ENCODE results near the gene ATG2A. TPM values are rescaled to one million over a fixed set of nuclear protein-coding genes. Genes with fewer than 3 reads are reported as not detected.

The ATG2A gene
- total and polyA plus RNA-seq, 9 of the 15 experiments (the other 6 are each of a cell fraction or from before 2014, with no cell fraction given): 0.25 to 45.9 (median 5.2) TPM

DNA sequence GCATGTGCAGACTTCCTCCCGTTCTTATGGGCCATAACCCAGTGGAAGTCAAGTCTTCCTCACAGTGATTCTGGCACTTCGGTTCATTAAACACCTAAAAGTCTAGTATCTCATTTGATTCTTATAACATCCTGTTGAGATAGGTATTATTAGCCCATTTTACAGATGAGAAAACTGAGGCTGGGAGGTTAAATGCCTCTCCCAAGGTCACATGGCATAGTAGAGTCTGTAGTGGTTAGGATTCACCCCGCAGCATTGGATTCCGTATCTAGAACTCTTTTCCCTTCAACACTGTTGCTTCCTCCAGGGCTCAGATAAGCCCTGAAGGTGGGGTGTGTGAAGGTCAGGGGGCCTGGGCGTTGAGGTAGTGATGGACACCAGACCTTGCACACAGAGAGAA, 15.3 kb upstream of the ATG2A start:
- H3K27me3 ChIP-seq (ENCODE audit: control insufficient read depth in 2 of 2, insufficient read depth in 2 of 2, low read length in 2 of 2): no peaks in the 10 kb centered on the region
- no peak overlapping the region for H2AFZ ChIP-seq (ENCODE audit: low read depth, low read length)
- DNase-seq (ENCODE audit: extremely low read depth in 1 of 4, low spot score in 3 of 4) (no peak), ATAC-seq (no peak), FAIRE-seq (no peak)
- no peak overlapping the region for H3K9ac ChIP-seq (ENCODE audit: insufficient read depth in 1 of 2, low read depth in 2 of 2, low read length in 2 of 2)
- H3K9me3 ChIP-seq (replicated peaks; ENCODE audit: control insufficient read depth, insufficient read depth, low read depth, low read length): no peaks in the 10 kb centered on the region
- CTCF ChIA-PET (ENCODE audit: low intra/inter-chr PET ratio): no interaction called here
- no peak overlapping the region for H3K4me2 ChIP-seq (ENCODE audit: insufficient read depth, low read length)
- TF ChIP-seq ADNP (tag; IDR thresholded peaks at IDR 0.05) (peak; percentile 81), BCOR (IDR thresholded peaks at IDR 0.05) (peak; percentile 88), CHD4 (IDR thresholded peaks at IDR 0.05; ENCODE audit: insufficient read depth, insufficient replicate concordance, low read depth, low read length, poor library complexity, severe bottlenecking) (peak; percentile 32), RCOR1 (IDR thresholded peaks at IDR 0.05; ENCODE audit: borderline replicate concordance in 1 of 2, low read depth in 2 of 2, low read length in 2 of 2) (peak in 1 of 2 experiments; percentile 69; a peak in 1 of 4 replicates), CBX1 (IDR thresholded peaks at IDR 0.05; ENCODE audit: low read depth) (peak; percentile 40; the same call in 1 of the 2 replicates), RBM25 (IDR thresholded peaks at IDR 0.05; ENCODE audit: low read depth, low read length, severe bottlenecking) (peak; percentile 91), SMARCA5 (IDR thresholded peaks at IDR 0.05) (peak; percentile 61; the same call in 1 of the 2 replicates), HDAC2 (IDR thresholded peaks at IDR 0.05) (peak; percentile 79), CHCHD3 (CRISPR knock-in tag; IDR thresholded peaks at IDR 0.05) (no peak), KDM1A (IDR thresholded peaks at IDR 0.05) (peak; percentile 74 to 76; a peak in 3 of 4 replicates), ESRRA (IDR thresholded peaks at IDR 0.05; ENCODE audit: borderline replicate concordance, low read depth) (peak; percentile 91), MTF1 (CRISPR knock-in tag; IDR thresholded peaks at IDR 0.05; ENCODE audit: borderline replicate concordance) (no peak)
- TF ChIP-seq, protein P1, sequence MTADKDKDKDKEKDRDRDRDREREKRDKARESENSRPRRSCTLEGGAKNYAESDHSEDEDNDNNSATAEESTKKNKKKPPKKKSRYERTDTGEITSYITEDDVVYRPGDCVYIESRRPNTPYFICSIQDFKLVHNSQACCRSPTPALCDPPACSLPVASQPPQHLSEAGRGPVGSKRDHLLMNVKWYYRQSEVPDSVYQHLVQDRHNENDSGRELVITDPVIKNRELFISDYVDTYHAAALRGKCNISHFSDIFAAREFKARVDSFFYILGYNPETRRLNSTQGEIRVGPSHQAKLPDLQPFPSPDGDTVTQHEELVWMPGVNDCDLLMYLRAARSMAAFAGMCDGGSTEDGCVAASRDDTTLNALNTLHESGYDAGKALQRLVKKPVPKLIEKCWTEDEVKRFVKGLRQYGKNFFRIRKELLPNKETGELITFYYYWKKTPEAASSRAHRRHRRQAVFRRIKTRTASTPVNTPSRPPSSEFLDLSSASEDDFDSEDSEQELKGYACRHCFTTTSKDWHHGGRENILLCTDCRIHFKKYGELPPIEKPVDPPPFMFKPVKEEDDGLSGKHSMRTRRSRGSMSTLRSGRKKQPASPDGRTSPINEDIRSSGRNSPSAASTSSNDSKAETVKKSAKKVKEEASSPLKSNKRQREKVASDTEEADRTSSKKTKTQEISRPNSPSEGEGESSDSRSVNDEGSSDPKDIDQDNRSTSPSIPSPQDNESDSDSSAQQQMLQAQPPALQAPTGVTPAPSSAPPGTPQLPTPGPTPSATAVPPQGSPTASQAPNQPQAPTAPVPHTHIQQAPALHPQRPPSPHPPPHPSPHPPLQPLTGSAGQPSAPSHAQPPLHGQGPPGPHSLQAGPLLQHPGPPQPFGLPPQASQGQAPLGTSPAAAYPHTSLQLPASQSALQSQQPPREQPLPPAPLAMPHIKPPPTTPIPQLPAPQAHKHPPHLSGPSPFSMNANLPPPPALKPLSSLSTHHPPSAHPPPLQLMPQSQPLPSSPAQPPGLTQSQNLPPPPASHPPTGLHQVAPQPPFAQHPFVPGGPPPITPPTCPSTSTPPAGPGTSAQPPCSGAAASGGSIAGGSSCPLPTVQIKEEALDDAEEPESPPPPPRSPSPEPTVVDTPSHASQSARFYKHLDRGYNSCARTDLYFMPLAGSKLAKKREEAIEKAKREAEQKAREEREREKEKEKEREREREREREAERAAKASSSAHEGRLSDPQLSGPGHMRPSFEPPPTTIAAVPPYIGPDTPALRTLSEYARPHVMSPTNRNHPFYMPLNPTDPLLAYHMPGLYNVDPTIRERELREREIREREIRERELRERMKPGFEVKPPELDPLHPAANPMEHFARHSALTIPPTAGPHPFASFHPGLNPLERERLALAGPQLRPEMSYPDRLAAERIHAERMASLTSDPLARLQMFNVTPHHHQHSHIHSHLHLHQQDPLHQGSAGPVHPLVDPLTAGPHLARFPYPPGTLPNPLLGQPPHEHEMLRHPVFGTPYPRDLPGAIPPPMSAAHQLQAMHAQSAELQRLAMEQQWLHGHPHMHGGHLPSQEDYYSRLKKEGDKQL (CRISPR knock-in tag; IDR thresholded peaks at IDR 0.05; ENCODE audit: borderline replicate concordance): no peak
- peaks cover 7% of the 10 kb centered on the region; the same call in 1 of the 3 replicates for H3K36me3 ChIP-seq (ENCODE audit: control insufficient read depth, insufficient read depth, low read length)
- no peaks in the 10 kb centered on the region for H3K9me1 ChIP-seq (ENCODE audit: control insufficient read depth, insufficient read depth, low read length)
- H3K4me1 ChIP-seq (replicated peaks in 1 of 2; ENCODE audit: control insufficient read depth in 2 of 2, insufficient read depth in 2 of 2, low read length in 2 of 2): peaks cover 8 to 28% of the 10 kb centered on the region in 2 experiments; a peak in 4 of 5 replicates
- intact Hi-C loops (cut with micrococcal nuclease): no loop called here
- no peaks in the 10 kb centered on the region; the same call in 1 of the 2 replicates for H4K20me1 ChIP-seq (replicated peaks; ENCODE audit: control insufficient read depth, insufficient read depth, low read length)
- BruUV-seq (replicated peaks): no TSS peak
- POLR2A ChIA-PET: interaction anchor here (1.0 kb wide), 1 partner anchor 13 kb away, joined by 3 read pairs; no protein-coding TSS in a partner anchor
- H3K79me2 ChIP-seq (ENCODE audit: control insufficient read depth, insufficient read depth, low read length): no peaks in the 10 kb centered on the region
- in situ Hi-C loops (cut with MboI): no loop called here
- H3K27ac ChIP-seq (ENCODE audit: extremely low read depth, low read depth, low read length): no peak overlapping the region
- WGBS (ENCODE audit: insufficient coverage, low coverage, missing lambda C conversion rate): 54% methylated on average over 5 of the region's 5 CpGs
- no peak overlapping the region for H3K4me3 ChIP-seq

Data from K562 (cell line).